ENCODE measurements around the gene TCEA2.
A peak's percentile ranks its signal among the peaks of the same experiment; 100 is the strongest.

DNA sequence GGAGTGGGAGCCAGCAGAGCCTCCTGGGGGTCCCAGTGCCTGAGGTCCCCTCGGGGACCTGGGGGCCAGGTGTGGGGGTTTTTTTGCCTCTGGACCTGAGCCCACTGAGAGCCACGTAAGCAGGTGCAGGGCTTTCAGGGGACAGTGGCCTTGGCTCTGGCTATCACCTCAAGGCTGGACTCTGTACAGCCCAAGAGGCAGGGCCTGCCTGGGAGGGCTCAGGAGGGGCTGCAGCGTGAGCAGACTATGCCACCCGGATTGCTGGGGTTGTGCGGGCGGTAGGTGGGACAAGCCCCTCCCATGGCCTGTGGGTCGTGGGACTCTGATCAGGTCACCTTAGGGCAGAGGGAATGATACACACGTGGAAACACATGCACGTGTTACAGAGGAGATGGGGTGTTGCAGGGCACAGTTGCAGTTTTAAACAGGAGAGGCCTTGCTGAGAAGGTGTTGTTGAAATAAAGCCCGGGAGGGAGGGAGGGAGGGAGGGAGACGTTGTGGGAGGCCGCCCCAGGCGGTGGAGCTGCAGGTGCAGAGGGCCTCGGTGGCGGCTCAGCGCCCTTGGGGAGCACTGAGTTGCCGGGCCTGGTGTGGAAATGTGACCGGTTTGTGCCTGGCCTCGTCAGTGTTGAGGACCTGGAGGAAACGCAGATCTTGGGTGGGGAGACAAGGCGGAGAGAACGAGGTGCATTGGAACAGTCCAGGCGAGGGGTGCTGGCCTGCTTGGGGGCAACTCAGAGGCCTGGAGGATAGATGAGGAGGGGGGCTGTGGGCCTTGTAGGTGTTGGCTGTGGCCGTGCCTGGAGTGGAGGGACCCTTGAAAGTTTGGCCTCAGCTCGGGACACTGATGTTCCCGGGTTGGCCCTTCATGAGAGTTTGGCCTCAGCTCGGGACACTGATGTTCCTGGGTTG is 2.3 kb downstream of the TCEA2 start:
- TF ChIP-seq, protein P1, sequence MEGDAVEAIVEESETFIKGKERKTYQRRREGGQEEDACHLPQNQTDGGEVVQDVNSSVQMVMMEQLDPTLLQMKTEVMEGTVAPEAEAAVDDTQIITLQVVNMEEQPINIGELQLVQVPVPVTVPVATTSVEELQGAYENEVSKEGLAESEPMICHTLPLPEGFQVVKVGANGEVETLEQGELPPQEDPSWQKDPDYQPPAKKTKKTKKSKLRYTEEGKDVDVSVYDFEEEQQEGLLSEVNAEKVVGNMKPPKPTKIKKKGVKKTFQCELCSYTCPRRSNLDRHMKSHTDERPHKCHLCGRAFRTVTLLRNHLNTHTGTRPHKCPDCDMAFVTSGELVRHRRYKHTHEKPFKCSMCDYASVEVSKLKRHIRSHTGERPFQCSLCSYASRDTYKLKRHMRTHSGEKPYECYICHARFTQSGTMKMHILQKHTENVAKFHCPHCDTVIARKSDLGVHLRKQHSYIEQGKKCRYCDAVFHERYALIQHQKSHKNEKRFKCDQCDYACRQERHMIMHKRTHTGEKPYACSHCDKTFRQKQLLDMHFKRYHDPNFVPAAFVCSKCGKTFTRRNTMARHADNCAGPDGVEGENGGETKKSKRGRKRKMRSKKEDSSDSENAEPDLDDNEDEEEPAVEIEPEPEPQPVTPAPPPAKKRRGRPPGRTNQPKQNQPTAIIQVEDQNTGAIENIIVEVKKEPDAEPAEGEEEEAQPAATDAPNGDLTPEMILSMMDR (IDR thresholded peaks at IDR 0.05; ENCODE audit: low read depth, low read length), result no peak
- TF ChIP-seq POLR2A (IDR thresholded peaks at IDR 0.05; ENCODE audit: extremely low read depth, insufficient read length) (no peak), MYC (IDR thresholded peaks at IDR 0.05; ENCODE audit: low read depth, low read length) (no peak; the same call in 1 of the 2 replicates)
- TF ChIP-seq, protein P2, sequence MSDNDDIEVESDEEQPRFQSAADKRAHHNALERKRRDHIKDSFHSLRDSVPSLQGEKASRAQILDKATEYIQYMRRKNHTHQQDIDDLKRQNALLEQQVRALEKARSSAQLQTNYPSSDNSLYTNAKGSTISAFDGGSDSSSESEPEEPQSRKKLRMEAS (IDR thresholded peaks at IDR 0.05; ENCODE audit: low read depth, low read length), result peak; percentile 83
